Measurements from ENCODE around the gene CUX1.

DNA sequence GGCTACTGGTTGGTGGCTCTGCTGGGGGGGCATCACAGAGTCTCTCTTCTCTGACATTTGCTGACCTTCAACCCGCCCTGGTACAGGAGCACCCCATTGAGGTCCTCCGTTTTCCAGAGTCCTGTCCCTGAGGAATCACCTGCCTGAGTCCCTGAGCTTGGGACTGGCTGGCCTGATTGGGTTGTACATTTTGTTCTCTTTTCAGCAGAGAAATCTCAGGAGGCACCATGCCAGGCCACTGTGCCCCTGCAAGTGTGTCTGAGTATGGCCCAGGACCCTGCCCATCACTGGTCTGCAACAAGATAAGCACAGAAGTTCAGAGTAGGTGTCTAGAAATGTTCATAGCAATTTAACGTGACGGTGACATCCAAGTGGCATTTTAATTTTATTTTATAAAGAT, 131.2 kb downstream of the CUX1 start:
- TF ChIP-seq, protein P1, sequence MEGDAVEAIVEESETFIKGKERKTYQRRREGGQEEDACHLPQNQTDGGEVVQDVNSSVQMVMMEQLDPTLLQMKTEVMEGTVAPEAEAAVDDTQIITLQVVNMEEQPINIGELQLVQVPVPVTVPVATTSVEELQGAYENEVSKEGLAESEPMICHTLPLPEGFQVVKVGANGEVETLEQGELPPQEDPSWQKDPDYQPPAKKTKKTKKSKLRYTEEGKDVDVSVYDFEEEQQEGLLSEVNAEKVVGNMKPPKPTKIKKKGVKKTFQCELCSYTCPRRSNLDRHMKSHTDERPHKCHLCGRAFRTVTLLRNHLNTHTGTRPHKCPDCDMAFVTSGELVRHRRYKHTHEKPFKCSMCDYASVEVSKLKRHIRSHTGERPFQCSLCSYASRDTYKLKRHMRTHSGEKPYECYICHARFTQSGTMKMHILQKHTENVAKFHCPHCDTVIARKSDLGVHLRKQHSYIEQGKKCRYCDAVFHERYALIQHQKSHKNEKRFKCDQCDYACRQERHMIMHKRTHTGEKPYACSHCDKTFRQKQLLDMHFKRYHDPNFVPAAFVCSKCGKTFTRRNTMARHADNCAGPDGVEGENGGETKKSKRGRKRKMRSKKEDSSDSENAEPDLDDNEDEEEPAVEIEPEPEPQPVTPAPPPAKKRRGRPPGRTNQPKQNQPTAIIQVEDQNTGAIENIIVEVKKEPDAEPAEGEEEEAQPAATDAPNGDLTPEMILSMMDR (IDR thresholded peaks at IDR 0.05): no peak
- no peak for TF ChIP-seq POLR2A (IDR thresholded peaks at IDR 0.05)
